Measurements from ENCODE around the gene RNF213.

RNF213 gene

DNA sequence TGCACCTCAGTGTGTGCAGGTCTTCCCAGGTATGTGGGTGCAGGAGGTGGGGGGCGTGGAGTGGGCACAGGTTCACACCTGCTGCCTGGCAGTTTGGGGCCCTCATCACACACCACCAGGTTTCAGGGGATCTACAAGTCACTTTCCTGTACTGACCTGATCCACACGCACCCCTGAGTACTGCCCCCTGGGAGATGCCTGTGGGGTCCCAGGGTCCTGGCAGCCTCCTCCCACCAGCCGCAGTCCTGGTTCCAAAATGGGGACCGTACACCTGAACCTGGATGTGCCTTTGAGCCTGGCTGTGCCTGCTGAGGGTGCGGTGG, 25.9 kb downstream of the RNF213 start:
- Histone ChIP-seq H3K4me1 (ENCODE audit: low read length) (0 out of 2 replicates have a peak, but pooled peaks cover 5% of the 10 kb centered on the region), H3F3A (ENCODE audit: insufficient read depth, low read length) (peaks cover 14% of the 10 kb centered on the region), H3K79me2 (ENCODE audit: low read length) (no peaks in the 10 kb centered on the region; the same call in 1 of the 2 replicates), H3K9ac (ENCODE audit: low read length) (no peak overlapping the region), H3K9me2 (replicated peaks; ENCODE audit: insufficient read depth, low read length) (no peaks in the 10 kb centered on the region), H3K27ac (ENCODE audit: low read length) (no peak overlapping the region), H3K27me3 (replicated peaks; ENCODE audit: insufficient read depth, low read length) (no peaks in the 10 kb centered on the region), H3K36me3 (replicated peaks; ENCODE audit: insufficient read depth, low read length) (no peaks in the 10 kb centered on the region), H3K9me3 (replicated peaks; ENCODE audit: insufficient read depth, low read length) (no peaks in the 10 kb centered on the region), H3K4me2 (ENCODE audit: low read depth, low read length) (no peak overlapping the region), H2AFZ (ENCODE audit: low read length) (no peak overlapping the region), H4K20me1 (ENCODE audit: insufficient read depth, low read length) (no peaks in the 10 kb centered on the region), H3K4me3 (ENCODE audit: low read length) (no peak overlapping the region)
- TF ChIP-seq EZH2 (optimal IDR thresholded peaks at IDR 0.05; ENCODE audit: low read depth, low read length), result no peak
- TF ChIP-seq, protein P1, sequence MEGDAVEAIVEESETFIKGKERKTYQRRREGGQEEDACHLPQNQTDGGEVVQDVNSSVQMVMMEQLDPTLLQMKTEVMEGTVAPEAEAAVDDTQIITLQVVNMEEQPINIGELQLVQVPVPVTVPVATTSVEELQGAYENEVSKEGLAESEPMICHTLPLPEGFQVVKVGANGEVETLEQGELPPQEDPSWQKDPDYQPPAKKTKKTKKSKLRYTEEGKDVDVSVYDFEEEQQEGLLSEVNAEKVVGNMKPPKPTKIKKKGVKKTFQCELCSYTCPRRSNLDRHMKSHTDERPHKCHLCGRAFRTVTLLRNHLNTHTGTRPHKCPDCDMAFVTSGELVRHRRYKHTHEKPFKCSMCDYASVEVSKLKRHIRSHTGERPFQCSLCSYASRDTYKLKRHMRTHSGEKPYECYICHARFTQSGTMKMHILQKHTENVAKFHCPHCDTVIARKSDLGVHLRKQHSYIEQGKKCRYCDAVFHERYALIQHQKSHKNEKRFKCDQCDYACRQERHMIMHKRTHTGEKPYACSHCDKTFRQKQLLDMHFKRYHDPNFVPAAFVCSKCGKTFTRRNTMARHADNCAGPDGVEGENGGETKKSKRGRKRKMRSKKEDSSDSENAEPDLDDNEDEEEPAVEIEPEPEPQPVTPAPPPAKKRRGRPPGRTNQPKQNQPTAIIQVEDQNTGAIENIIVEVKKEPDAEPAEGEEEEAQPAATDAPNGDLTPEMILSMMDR (IDR thresholded peaks at IDR 0.05; ENCODE audit: low read length), result no peak
- TF ChIP-seq EZH2phosphoT487 (IDR thresholded peaks at IDR 0.05; ENCODE audit: low read length), result no peak
- no peak for DNase-seq

DNA sequence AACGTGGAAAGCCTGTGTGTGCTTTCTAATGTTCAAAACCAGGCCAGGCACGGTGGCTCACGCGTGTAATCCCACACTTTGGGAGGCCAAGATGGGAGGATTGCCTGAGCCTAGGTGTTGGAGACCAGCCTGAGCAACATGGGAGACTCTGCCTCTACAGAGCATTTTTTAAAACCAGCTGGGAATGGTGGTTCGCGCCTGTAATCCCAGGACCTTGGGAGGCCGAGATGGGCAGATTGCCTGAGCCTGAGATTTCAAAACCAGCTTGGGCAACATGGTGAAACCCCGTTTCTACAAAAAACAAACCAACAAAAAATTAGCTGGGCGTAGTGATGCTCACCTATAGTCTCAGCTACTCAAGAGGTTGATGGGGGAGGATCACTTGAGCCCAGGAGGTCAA, 26.4 kb downstream of the RNF213 start:
- Histone ChIP-seq H4K20me1 (ENCODE audit: insufficient read depth, low read length) (no peaks in the 10 kb centered on the region), H3K9me3 (replicated peaks; ENCODE audit: insufficient read depth, low read length) (no peaks in the 10 kb centered on the region), H3K9me2 (replicated peaks; ENCODE audit: insufficient read depth, low read length) (no peaks in the 10 kb centered on the region), H3K36me3 (replicated peaks; ENCODE audit: insufficient read depth, low read length) (no peaks in the 10 kb centered on the region), H3K4me1 (ENCODE audit: low read length) (0 out of 2 replicates have a peak, but pooled peaks cover 5% of the 10 kb centered on the region), H2AFZ (ENCODE audit: low read length) (no peak overlapping the region), H3K79me2 (ENCODE audit: low read length) (no peaks in the 10 kb centered on the region; the same call in 1 of the 2 replicates), H3K27me3 (replicated peaks; ENCODE audit: insufficient read depth, low read length) (no peaks in the 10 kb centered on the region), H3K4me3 (ENCODE audit: low read length) (no peak overlapping the region), H3K9ac (ENCODE audit: low read length) (no peak overlapping the region), H3F3A (ENCODE audit: insufficient read depth, low read length) (peaks cover 14% of the 10 kb centered on the region), H3K27ac (ENCODE audit: low read length) (no peak overlapping the region), H3K4me2 (ENCODE audit: low read depth, low read length) (no peak overlapping the region)
- TF ChIP-seq, protein P1 (IDR thresholded peaks at IDR 0.05; ENCODE audit: low read length), result no peak
- TF ChIP-seq EZH2 (optimal IDR thresholded peaks at IDR 0.05; ENCODE audit: low read depth, low read length) (no peak), EZH2phosphoT487 (IDR thresholded peaks at IDR 0.05; ENCODE audit: low read length) (no peak)
- no peak for DNase-seq

DNA sequence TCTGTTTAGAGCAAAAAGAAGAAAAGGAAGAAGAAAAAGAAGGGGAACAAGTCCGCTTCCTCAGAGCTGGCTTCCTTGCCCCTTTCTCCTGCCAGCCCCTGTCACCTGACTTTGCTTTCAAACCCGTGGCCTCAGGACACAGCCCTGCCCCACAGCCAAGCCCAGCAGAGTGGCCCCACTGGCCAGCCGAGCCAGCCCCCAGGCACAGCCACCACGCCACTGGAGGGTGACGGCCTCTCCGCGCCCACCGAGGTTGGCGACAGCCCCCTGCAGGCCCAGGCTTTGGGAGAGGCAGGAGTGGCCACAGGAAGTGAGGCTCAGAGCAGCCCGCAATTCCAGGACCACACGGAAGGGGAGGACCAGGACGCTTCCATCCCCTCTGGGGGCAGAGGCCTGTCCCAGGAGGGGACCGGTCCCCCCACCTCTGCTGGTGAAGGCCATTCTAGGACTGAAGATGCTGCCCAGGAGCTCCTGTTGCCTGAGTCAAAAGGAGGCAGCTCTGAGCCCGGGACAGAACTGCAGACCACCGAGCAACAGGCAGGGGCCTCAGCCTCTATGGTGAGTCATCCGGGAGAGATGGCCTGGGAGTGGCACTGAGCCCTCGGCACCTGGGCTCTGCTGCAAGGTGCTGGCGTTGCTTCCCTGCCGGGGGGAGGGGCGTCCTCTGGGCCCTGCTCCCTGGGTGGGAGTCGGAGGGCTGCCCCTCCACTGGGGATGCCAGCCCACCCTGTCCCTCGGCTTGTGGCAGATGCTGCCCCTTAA, 27.3 kb downstream of the RNF213 start:
- Histone ChIP-seq H4K20me1 (ENCODE audit: insufficient read depth, low read length) (no peaks in the 10 kb centered on the region), H3K4me1 (ENCODE audit: low read length) (0 out of 2 replicates have a peak, but pooled peaks cover 5% of the 10 kb centered on the region), H3K9me2 (replicated peaks; ENCODE audit: insufficient read depth, low read length) (no peaks in the 10 kb centered on the region), H3K27me3 (replicated peaks; ENCODE audit: insufficient read depth, low read length) (no peaks in the 10 kb centered on the region), H3K4me2 (ENCODE audit: low read depth, low read length) (peak overlapping the region; percentile 66), H3K79me2 (ENCODE audit: low read length) (no peaks in the 10 kb centered on the region; the same call in 1 of the 2 replicates), H2AFZ (ENCODE audit: low read length) (no peak overlapping the region), H3F3A (ENCODE audit: insufficient read depth, low read length) (peaks cover 14% of the 10 kb centered on the region), H3K36me3 (replicated peaks; ENCODE audit: insufficient read depth, low read length) (no peaks in the 10 kb centered on the region), H3K4me3 (ENCODE audit: low read length) (peak overlapping the region; percentile 42), H3K9ac (ENCODE audit: low read length) (peak overlapping the region; percentile 30; the same call in 1 of the 2 replicates), H3K27ac (ENCODE audit: low read length) (peak overlapping the region; percentile 64; the same call in 1 of the 2 replicates), H3K9me3 (replicated peaks; ENCODE audit: insufficient read depth, low read length) (no peaks in the 10 kb centered on the region)
- DNase-seq, result peak; percentile 32
- TF ChIP-seq, protein P1 (IDR thresholded peaks at IDR 0.05; ENCODE audit: low read length), result no peak
